Upper lobe of left lung (tissue), 4 donors: Measurements from ENCODE around the gene ANKRD65.

Experiments
- EP300 ChIP-seq, 4 donors: sonication (generic); formaldehyde crosslinking; IDR thresholded peaks; one replicate each; pipeline ENCODE4 v1.5.1; 2017; ENCODE audit warnings: antibody characterized with exemption in 4 of 4, control low read depth in 2 of 4
- POLR2AphosphoS5 ChIP-seq, 2 donors: sonication (generic); formaldehyde crosslinking; IDR thresholded peaks; one replicate each; pipeline ENCODE4 v1.5.1; 2017; ENCODE audit warnings: antibody characterized with exemption in 2 of 2

DNA sequence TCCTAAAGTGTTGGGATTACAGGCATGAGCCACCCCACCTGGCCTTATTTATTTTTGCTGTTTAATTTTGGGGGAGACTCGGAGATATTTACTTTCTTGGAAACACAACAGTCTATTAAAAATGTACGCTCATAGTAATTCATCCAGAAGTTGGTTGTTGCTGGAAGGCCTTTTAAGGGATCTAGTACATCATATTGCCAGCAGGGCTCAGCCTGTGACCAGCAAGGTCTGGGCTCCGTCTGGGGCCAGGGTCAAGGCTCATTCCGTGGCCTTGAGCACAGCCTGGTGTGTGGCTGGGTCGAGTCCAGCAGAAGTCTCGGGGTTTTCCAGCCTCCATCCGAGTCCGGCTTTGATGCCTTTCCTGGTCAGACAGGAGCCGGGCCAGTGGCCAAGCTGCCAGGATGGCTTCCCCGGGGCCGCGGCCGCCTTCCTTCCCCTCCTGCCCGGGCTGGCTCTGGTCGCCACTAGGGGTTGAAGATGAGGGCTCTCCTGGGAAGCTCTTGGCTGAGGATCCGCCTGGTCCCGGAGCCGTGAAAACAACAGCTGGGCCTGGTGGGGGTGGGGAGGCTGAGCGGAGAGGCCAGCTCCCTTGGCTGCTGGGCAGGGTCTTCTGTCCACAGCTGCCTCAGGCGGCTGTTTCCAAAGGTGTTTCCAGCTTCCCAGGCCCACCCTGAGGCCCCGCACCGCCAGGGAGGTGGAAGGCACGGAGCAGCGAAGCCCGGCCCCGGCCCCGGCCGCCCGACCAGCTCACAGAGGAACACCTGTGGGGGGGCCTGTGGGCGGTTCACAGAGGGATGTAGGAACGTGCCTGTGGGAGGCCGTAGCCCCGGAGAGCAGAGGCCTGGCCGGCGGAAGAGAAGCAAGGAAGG, 9.3 kb upstream of the ANKRD65 start:
- peak in 1 of 2 donors; percentile 36 for TF ChIP-seq POLR2AphosphoS5 (IDR thresholded peaks at IDR 0.05)
- TF ChIP-seq EP300 (IDR thresholded peaks at IDR 0.05): no peak
